Activated effector memory CD4-positive, alpha-beta T cell treated with anti-CD3 and anti-CD28 coated beads, Interleukin-2, amount 50 U/mL, for 16 hours (primary cell): ENCODE data around the gene VENTX.

Source experiments
- DNase-seq: peaks from one replicate; pipeline ENCODE4 v3.0.0-alpha.2; 2020

The VENTX gene

GRCh38 chr10:133202778-133203651 is 34.6 kb upstream of the VENTX start:
- no peak for DNase-seq

GRCh38 chr10:133203652-133204195 is 33.9 kb upstream of the VENTX start:
- no peak for DNase-seq

GRCh38 chr10:133204226-133205015 is 33.2 kb upstream of the VENTX start:
- DNase-seq = no peak

- no peak for DNase-seq
Observed at GRCh38 chr10:133205146-133205545, 32.5 kb upstream of the VENTX start.

GRCh38 chr10:133206356-133207040 is 31.2 kb upstream of the VENTX start:
- no peak for DNase-seq

- DNase-seq = no peak
Observed at GRCh38 chr10:133207041-133207600, 30.5 kb upstream of the VENTX start.

- no peak for DNase-seq
Observed at GRCh38 chr10:133207627-133208026, 30.0 kb upstream of the VENTX start.

GRCh38 chr10:133208466-133208865 is 29.2 kb upstream of the VENTX start:
- no peak for DNase-seq

- no peak for DNase-seq
Observed at GRCh38 chr10:133209117-133209516, 28.5 kb upstream of the VENTX start.

- no peak for DNase-seq
Observed at GRCh38 chr10:133209641-133210040, 28.0 kb upstream of the VENTX start.

- no peak for DNase-seq
Observed at GRCh38 chr10:133210398-133211140, 27.1 kb upstream of the VENTX start.

- no peak for DNase-seq
Observed at GRCh38 chr10:133211141-133211830, 26.4 kb upstream of the VENTX start.

- DNase-seq = no peak
Observed at GRCh38 chr10:133211959-133212852, 25.4 kb upstream of the VENTX start.

GRCh38 chr10:133212853-133213494 is 24.7 kb upstream of the VENTX start:
- no peak for DNase-seq

GRCh38 chr10:133213641-133214467 is 23.8 kb upstream of the VENTX start:
- DNase-seq = no peak

GRCh38 chr10:133214468-133215410 is 22.9 kb upstream of the VENTX start:
- no peak for DNase-seq

- DNase-seq = no peak
Observed at GRCh38 chr10:133215586-133215985, 22.1 kb upstream of the VENTX start.

GRCh38 chr10:133216776-133217175 is 20.9 kb upstream of the VENTX start:
- DNase-seq = no peak
